ENCODE results near the gene PTPRG.
"Not testable (repeated sequence)": the region's sequence is repeated elsewhere in the genome, so short reads cannot be mapped to it uniquely, and the experiment has no call there.

Gene PTPRG

DNA sequence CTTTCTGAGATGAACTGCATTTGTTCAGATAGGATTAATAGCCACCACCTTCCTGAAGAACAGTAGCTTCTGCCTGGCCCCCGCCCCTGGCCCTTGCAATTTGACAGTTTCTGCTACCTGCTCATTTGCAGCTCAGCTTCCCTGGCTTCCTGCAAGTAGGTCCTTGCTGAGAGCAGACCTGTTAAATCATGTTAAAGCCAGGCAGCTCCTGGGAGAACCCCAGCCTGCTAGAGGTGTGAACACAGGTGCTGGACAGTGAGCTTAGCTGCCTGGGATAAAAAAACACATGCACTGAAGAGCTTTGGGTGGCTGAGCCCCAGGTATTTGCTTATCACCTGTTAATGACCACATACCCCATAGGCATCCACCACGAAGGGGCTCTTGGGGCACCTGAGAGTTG, 143.4 kb downstream of the PTPRG start:
- H3K27ac ChIP-seq: no peak overlapping the region
- CTCF ChIA-PET: no interaction called here
- no peak for TF ChIP-seq CTCF (conservative IDR thresholded peaks at IDR 0.05; ENCODE audit: low read depth)
- POLR2A ChIA-PET (ENCODE audit: low non-redundant PET): no interaction called here
- no peak for DNase-seq (ENCODE audit: low spot score)

DNA sequence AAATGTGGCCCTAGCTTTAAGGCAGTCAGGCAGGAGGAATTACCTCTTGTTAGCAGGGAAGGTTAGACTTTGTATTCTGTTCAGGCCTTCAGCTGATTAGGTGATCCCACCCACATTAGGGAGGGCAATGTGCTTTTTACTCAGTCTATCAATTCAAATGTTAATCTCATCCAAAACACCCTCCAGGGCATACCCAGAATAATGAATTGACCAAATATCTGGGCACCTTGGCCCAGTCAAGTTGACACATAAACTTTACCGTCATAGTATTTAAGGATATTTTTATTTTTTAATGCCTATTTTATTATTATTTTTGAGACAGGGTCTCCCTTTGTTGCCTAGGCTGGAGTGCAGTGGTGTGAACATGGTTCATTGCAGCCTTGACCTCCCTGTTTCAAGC, 146.1 kb downstream of the PTPRG start:
- ChIA-PET POLR2A (ENCODE audit: low non-redundant PET) (no interaction called here), CTCF (interaction anchor here (0.7 kb wide), 1 partner anchor 395 kb away, joined by 5 read pairs; no protein-coding TSS in a partner anchor)
- no peak for TF ChIP-seq CTCF (conservative IDR thresholded peaks at IDR 0.05; ENCODE audit: low read depth)
- no peak for DNase-seq (ENCODE audit: low spot score)
- no peak overlapping the region for H3K27ac ChIP-seq

- H3K27ac ChIP-seq; CTCF ChIA-PET; POLR2A ChIA-PET (ENCODE audit: low non-redundant PET); DNase-seq (ENCODE audit: low spot score): not testable (repeated sequence)
Measured at GRCh38 chr3:61710920-61711319, 149.5 kb downstream of the PTPRG start.

DNA sequence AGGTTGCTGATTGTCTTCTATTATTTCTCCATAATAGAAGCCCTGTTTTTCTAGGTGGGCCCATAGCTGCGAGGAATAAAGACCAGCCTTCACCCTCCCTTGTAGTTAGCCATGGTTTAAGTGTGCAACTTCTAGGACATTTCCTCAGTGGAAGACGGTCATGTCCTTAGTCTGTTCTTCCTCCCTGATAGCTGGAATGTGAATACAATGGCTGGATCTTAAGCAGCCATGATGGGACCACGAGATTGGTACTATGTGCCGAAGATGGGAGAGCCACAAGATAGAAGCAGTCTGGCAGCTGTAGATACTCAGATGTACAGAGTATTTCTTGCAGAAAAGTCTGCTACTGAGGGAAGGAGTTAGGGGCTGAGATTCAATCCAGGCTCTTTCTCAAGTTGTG, 152.9 kb downstream of the PTPRG start:
- no peak for DNase-seq (ENCODE audit: low spot score)
- CTCF ChIA-PET: no interaction called here
- POLR2A ChIA-PET (ENCODE audit: low non-redundant PET): no interaction called here

DNA sequence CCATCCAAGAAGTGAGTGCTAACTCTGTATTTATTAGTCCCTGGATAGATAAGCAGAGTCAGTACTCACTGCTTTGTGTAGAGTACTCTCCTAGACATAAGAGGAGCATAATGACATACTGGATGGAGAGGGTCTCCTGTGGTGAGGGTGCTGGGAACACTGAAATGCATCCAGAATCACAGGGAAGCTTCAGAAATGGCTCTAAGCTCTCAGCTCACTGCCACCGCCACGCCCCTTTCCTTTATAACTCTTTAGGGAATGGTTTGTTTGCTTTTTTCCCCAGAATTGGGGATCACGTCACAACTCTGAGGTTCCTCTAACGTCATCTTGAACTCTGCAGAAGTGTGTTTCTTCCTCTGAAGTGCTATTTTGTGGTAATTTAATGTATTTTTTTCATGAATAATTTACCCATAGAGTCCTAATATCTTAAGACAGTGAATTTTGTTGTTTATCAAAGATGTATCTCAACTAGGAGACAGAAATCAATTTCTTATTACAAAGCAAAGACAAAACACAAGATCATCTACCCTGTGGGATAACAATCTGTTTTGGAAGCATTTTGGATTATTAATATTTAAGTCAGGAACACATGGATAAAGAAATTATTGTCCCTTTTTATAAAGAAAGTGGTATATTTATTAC, 154.6 kb downstream of the PTPRG start:
- POLR2A ChIA-PET (ENCODE audit: low non-redundant PET): no interaction called here
- TF ChIP-seq CTCF (conservative IDR thresholded peaks at IDR 0.05; ENCODE audit: low read depth): no peak
- no peak for DNase-seq (ENCODE audit: low spot score)
- no peak overlapping the region for H3K27ac ChIP-seq
- CTCF ChIA-PET: no interaction called here

More for the DNA sequence above, 152.9 kb downstream of the PTPRG start:
- TF ChIP-seq CTCF (conservative IDR thresholded peaks at IDR 0.05; ENCODE audit: low read depth): no peak
- no peak overlapping the region for H3K27ac ChIP-seq

GRCh38 chr3:61716693-61717092, 155.3 kb downstream of the PTPRG start:
- DNase-seq (ENCODE audit: low spot score); POLR2A ChIA-PET (ENCODE audit: low non-redundant PET); CTCF ChIA-PET; H3K27ac ChIP-seq: not testable (repeated sequence)

DNA sequence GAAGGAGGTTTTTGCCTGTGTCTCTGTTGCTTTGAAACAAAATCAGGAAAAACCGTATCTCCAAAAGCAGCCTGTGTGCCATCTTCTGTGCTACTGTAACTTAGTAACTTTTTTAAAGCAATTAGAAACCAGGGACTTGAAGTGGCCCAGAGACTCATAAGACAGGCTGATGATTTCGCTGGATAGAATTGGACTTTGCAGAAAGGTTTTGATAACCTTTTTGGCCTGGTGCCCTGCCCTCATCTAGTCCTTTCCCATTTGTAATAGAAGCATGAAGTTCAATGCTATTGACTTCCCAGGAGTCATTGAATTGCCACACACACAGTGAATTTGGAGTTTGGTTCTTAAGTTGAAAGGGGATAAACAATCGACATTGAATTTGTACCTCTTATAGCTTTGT, 157.2 kb downstream of the PTPRG start:
- CTCF ChIA-PET: no interaction called here
- no peak for TF ChIP-seq CTCF (conservative IDR thresholded peaks at IDR 0.05; ENCODE audit: low read depth)
- no peak overlapping the region for H3K27ac ChIP-seq
- POLR2A ChIA-PET (ENCODE audit: low non-redundant PET): no interaction called here
- DNase-seq (ENCODE audit: low spot score): no peak

Data from RWPE1 (cell line).